HS-27A (cell line): Measurements from ENCODE around the gene SOSTDC1.
"Not testable (repeated sequence)": the region's sequence is repeated elsewhere in the genome, so short reads cannot be mapped to it uniquely, and the experiment has no call there.

Experiments used
- DNase-seq: peaks from one replicate; pipeline ENCODE4 v3.0.0-alpha.2; 2012; ENCODE audit warnings: low read depth, missing footprints

Gene SOSTDC1

GRCh38 chr7:16460789-16461493, 4.6 kb downstream of the SOSTDC1 start:
- DNase-seq = no peak

DNA sequence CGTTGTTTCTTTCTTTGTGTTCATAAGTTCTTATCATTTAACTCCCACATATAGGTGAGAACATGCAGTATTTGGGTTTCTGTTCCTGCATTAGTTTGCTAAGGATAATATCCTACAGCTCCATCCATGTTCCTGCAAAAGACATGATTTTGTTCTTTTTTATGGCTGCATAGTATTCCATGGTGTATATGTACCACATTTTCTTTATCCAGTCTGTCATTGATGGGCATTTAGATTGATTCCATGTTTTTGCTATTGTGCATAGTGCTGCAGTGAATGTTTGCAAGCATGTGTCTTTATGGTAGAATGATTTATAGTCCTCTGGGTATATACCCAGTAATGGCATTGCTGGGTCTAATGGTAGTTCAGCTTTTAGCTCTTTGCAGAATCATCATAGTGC, 9.2 kb downstream of the SOSTDC1 start:
- not testable (repeated sequence) for DNase-seq

DNA sequence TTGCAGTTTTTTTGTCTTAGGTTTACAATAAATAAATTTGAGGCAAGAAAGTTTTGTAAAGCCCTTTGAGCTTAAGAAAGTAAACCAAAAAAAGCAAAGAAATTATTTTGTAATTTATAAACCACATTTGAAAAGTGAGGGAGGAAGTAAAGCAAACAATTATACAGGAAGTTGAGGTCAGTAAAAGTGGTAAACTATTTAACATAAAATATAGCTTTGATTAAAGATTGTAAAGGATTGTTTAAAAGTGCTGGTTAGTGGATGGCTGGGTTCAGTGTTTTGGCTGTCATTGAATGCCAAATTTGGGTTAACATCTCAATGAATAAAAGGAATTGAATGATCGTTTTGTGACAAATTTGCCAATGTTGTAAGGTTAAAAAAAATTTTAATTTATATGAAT, 9.9 kb downstream of the SOSTDC1 start:
- no peak for DNase-seq

GRCh38 chr7:16450366-16450765, 15.2 kb downstream of the SOSTDC1 start:
- no peak for DNase-seq

- DNase-seq = no peak
Observed at GRCh38 chr7:16447876-16448275, 17.7 kb downstream of the SOSTDC1 start.

GRCh38 chr7:16446508-16446907, 19.0 kb downstream of the SOSTDC1 start:
- DNase-seq = no peak

- DNase-seq = not testable (repeated sequence)
Observed at GRCh38 chr7:16443871-16444270, 21.7 kb downstream of the SOSTDC1 start.

GRCh38 chr7:16438988-16439387, 26.6 kb downstream of the SOSTDC1 start:
- DNase-seq = no peak

GRCh38 chr7:16436306-16436705, 29.2 kb downstream of the SOSTDC1 start:
- DNase-seq = no peak

DNA sequence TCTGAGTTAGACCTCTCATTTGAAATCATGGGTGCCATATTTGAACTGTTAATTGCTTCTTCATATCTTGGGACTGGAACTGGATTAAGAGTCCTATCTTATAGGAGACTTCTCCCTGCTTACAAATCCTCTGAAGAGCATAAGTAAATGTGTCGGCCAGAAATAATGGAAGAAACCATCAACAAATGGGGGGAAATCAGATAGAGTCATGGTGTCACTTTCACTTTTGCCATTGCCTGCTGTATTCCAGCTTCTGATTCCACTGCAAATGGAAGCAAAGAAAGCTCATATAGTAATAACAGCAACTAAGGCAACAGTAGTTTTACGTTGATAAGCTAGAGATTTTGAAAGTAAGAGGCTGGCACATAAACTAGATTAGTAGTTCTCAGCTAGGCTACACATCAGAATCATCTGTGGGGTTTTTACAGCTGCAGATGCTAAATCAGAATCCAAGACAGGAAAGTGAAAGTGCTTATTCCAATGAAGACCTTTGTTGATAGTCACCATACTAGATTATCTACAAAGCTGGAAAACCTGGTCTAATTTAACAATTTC, 31.9 kb downstream of the SOSTDC1 start:
- DNase-seq = no peak

- no peak for DNase-seq
Observed at GRCh38 chr7:16432425-16432731, 33.2 kb downstream of the SOSTDC1 start.

DNA sequence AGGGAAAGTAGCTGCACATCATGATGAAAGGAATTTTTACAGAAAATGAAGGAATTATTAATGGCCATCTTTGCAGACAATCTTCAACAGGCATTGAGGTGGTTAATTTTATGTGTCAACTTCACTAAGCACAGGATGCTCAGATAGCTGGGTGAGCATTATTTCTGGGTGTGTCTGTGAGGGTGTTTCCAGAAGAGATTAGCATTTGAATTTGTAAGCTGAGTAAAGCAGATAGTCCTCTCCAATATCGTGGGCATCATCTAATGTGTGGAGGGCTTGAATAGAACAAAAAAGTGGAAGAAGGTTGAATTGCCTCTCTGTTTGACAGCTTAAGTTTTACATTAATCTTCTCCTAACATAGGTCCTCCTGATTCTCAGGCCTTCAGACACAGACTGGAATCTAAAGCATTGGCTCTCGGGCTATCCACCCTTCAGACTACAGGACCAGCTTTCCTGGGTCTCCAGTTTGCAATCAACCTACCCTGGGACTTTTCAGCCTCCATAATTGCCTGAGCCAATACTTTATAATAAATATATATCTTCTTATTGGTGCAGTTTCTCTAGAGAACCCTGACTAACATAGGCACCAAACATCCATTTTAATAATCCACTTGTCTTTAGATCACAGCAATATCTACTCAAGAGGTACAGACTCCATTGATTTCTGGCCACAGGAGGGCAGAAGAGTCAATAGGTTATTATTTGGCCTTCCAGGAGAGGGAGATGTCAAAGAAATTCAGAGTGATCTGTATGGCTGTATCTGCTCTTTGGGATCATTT, 33.7 kb downstream of the SOSTDC1 start:
- DNase-seq = no peak

DNA sequence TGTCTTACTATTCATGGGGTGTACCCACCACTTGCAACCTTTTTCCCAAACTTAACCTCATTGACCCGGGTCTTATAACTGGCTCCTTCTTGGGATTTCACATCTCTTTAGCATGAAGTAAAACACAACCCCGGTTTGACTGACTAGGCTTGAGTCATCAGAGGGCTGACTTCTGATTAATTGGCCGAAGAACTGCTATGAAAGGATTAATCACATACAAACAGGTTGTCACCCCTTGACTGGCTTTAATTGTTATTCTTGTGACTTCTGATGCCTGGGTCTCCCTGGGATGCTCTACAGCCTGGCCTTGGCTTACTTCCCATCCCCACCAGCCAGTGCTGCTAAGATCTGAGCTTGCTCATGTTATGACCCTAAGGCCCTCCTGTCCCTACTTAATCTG, 35.4 kb downstream of the SOSTDC1 start:
- DNase-seq = no peak

DNA sequence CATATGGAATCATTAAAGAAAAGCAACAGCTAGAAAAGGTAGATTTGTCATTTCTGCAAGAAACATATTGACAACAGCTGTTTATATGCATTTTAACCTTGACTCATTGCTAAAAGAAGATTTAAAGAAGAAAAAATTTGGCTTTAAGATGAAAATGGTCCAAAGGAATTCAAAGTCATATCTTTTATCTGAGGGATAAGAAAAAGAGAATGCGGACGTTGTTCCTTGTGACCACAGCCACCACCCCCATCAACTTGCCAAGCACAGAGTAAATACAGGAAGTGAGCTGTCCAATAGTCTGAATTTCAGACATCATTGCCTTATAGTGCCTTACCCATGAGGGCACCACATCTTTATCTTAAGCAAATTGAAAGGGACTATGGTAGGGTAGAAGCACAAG, 36.9 kb downstream of the SOSTDC1 start:
- DNase-seq = peak; percentile 59

GRCh38 chr7:16428182-16428581, 37.4 kb downstream of the SOSTDC1 start:
- no peak for DNase-seq

GRCh38 chr7:16423761-16424160, 41.8 kb downstream of the SOSTDC1 start:
- no peak for DNase-seq

- DNase-seq = no peak
Observed at GRCh38 chr7:16422917-16423316, 42.6 kb downstream of the SOSTDC1 start.

- no peak for DNase-seq
Observed at GRCh38 chr7:16422103-16422435, 43.5 kb downstream of the SOSTDC1 start.

- DNase-seq = no peak
Observed at GRCh38 chr7:16421333-16422102, 44.0 kb downstream of the SOSTDC1 start, which contains the start of gene CRPPA. Gene CRPPA (minus strand): TSS chr7:16421538. CDS start chr7:16421322, 216 bp downstream.

GRCh38 chr7:16420649-16421332, 44.7 kb downstream of the SOSTDC1 start:
- DNase-seq = no peak

GRCh38 chr7:16420329-16420648, 45.2 kb downstream of the SOSTDC1 start:
- DNase-seq = no peak

DNA sequence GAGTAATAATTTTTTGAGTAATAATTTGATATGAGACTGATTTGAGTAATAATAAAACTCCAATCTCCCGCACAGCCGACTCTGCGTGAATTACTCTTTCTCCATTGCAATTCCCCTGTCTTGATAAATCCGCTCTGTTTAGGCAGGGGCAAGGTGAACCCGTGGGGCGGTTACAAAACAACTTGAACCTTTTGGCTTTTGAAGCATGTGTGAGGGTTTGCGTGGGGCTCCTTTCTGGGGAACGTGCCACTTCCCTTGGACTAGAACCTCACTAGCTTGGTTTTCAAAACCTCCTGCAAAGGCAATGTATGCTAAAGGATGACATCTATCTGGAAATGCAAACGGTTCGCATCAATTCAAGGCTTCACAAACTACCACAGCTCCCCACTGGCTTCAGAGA, 45.7 kb downstream of the SOSTDC1 start:
- no peak for DNase-seq
